Keratinocyte (primary cell): ENCODE measurements around the gene ADAMTSL1. TPM values are rescaled to one million over a fixed set of nuclear protein-coding genes. Genes with fewer than 3 reads are reported as not detected.

Source experiments
- DNase-seq: peaks from one replicate; pipeline ENCODE4 v3.0.0-alpha.2; 2011; ENCODE audit warnings: low read depth, missing footprints, low spot score
- FAIRE-seq: peaks from 2 replicates; lab custom pipeline; 2011; peaks lifted over from hg19 to GRCh38; lab: Jason Lieb, UNC
- H2AFZ ChIP-seq: 2 replicates; pipeline ENCODE4 v1.6.0; 2012; ENCODE audit warnings: low read length, control low read depth, inconsistent platforms; ENCODE audit not compliant: control insufficient read depth
- H3K27ac ChIP-seq: 2 replicates; pipeline ENCODE4 v1.5.1; 2011; ENCODE audit warnings: low read length; ENCODE audit not compliant: control insufficient read depth, insufficient read depth
- H3K27me3 ChIP-seq: 3 replicates; pipeline ENCODE4 v1.6.0; 2011; ENCODE audit warnings: low read length; ENCODE audit not compliant: control insufficient read depth, insufficient read depth; ENCODE audit errors: extremely low read depth
- H3K36me3 ChIP-seq, 2 experiments: 2 replicates in 1 of 2; 3 replicates in 1 of 2; pipeline ENCODE4 v1.5.1; 2011; ENCODE audit warnings: low read length in 2 of 2, mild to moderate bottlenecking in 1 of 2; ENCODE audit not compliant: control insufficient read depth in 2 of 2, insufficient read depth in 2 of 2; ENCODE audit errors: extremely low read depth in 1 of 2
- H3K4me1 ChIP-seq: 3 replicates; pipeline ENCODE4 v1.5.1; 2011; ENCODE audit warnings: low read length; ENCODE audit not compliant: control insufficient read depth, insufficient read depth; ENCODE audit errors: extremely low read depth
- H3K4me2 ChIP-seq: 3 replicates; pipeline ENCODE4 v1.6.0; 2011; ENCODE audit warnings: low read depth, low read length; ENCODE audit not compliant: control insufficient read depth, insufficient read depth; ENCODE audit errors: extremely low read depth
- H3K4me3 ChIP-seq, 3 experiments: fragments of 200-600 bp in 1 of 3; sonication (generic) in 1 of 3; 2 replicates in 2 of 3; 3 replicates in 1 of 3; pipeline ENCODE4 v1.5.1; 2011 to 2016; ENCODE audit warnings: low read length in 3 of 3, mild to moderate bottlenecking in 3 of 3, control low read depth in 2 of 3, inconsistent platforms in 1 of 3, low read depth in 1 of 3, mixed read lengths in 1 of 3, mixed run types in 1 of 3, moderate library complexity in 1 of 3; ENCODE audit not compliant: control insufficient read depth in 2 of 3, insufficient read depth in 2 of 3; ENCODE audit errors: extremely low read depth in 1 of 3
- H3K79me2 ChIP-seq: 2 replicates; pipeline ENCODE4 v1.6.0; 2012; ENCODE audit warnings: low read length; ENCODE audit not compliant: control insufficient read depth, insufficient read depth
- H3K9ac ChIP-seq: 3 replicates; pipeline ENCODE4 v1.6.0; 2011; ENCODE audit warnings: low read length; ENCODE audit not compliant: control insufficient read depth, insufficient read depth; ENCODE audit errors: extremely low read depth
- H3K9me1 ChIP-seq: 3 replicates; pipeline ENCODE4 v1.6.0; 2011; ENCODE audit warnings: low read length; ENCODE audit not compliant: control insufficient read depth, insufficient read depth; ENCODE audit errors: extremely low read depth
- H3K9me3 ChIP-seq: 2 replicates; pipeline ENCODE4 v1.5.1; 2012; ENCODE audit warnings: low read depth, low read length; ENCODE audit not compliant: control insufficient read depth
- H4K20me1 ChIP-seq: 3 replicates; pipeline ENCODE4 v1.6.0; 2011; ENCODE audit warnings: low read length; ENCODE audit not compliant: control insufficient read depth, insufficient read depth; ENCODE audit errors: extremely low read depth
- CTCF ChIP-seq, 3 experiments: IDR thresholded peaks in 1 of 3; conservative IDR thresholded peaks in 1 of 3; optimal IDR thresholded peaks in 1 of 3; 2 replicates in 2 of 3; 3 replicates in 1 of 3; pipeline versions ENCODE3 to v1.5.1; 2011; ENCODE audit warnings: low read length in 3 of 3, mild to moderate bottlenecking in 3 of 3, moderate library complexity in 2 of 3, control low read depth in 1 of 3, inconsistent platforms in 1 of 3; ENCODE audit not compliant: insufficient read depth in 2 of 3; ENCODE audit errors: extremely low read depth in 1 of 3
- EZH2 ChIP-seq: IDR thresholded peaks from one replicate; pipeline ENCODE4 v1.6.1; 2012; ENCODE audit warnings: inconsistent platforms, mild to moderate bottlenecking, low read length, moderate library complexity
- dilution Hi-C: fragments of 300-500 bp; cut with MboI; formaldehyde crosslinking; loops from one replicate; pipeline ENCODE4 v1.7.0; 2020; ENCODE audit warnings: low sequenced_read_pairs; ENCODE audit not compliant: extremely low pct_ligation_motif_present
- polyA plus RNA-seq, 5 experiments: library from polyadenylated mRNA; depleted of rRNA in 3 of 5; stranded (reverse) in 3 of 5; stranded (forward) in 1 of 5; unstranded in 1 of 5; fragments of >200 nt; gene quantifications; 1 replicate in 1 of 5; 2 replicates in 3 of 5; 3 replicates in 1 of 5; pipeline versions ENCODE4 v1.2.1 to v1.2.3, GENCODE V29; 2011 to 2012; ENCODE audit warnings: missing spikeins in 2 of 5, low read depth in 1 of 5, low replicate concordance in 1 of 5

The ADAMTSL1 gene
- polyA plus RNA-seq, 1 donor (not counting 4 experiments of a cell fraction or from before 2014, with no cell fraction given), result 1.1 TPM

DNA sequence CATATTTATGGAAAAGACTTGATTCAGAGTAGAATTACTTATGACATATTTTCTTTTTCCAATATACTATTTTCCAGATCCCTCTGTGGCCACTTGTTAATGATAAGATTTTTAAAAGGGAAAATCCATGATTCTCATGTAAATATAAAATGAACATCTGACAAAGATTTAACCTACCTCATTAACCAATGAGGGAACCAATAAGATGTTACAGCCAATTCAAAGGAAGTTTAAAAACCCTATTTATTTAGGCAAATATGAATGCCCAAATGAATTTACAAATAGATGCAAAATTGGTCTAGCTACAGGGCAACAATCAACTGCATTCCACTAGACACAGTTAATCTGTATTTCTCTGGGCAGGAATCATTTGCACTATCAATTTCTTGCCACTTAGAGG is 226.8 kb downstream of the ADAMTSL1 start:
- dilution Hi-C loops, result no loop called here
- Histone ChIP-seq H3K27ac (no peak overlapping the region), H3K9me1 (no peaks in the 10 kb centered on the region), H3K4me2 (no peak overlapping the region), H3K36me3 (no peaks in the 10 kb centered on the region), H3K79me2 (no peaks in the 10 kb centered on the region), H3K4me3 (no peak overlapping the region), H4K20me1 (no peaks in the 10 kb centered on the region), H2AFZ (no peak overlapping the region), H3K4me1 (no peaks in the 10 kb centered on the region), H3K9ac (no peak overlapping the region), H3K9me3 (no peaks in the 10 kb centered on the region), H3K27me3 (no peaks in the 10 kb centered on the region)
- no peak for TF ChIP-seq EZH2
- no peak for TF ChIP-seq CTCF (optimal IDR thresholded peaks at IDR 0.05 in 1 of 3, IDR thresholded peaks at IDR 0.05 in 1 of 3, conservative IDR thresholded peaks at IDR 0.05 in 1 of 3; ENCODE audit: extremely low read depth in 1 of 3, insufficient read depth in 2 of 3, low read length in 3 of 3)
- no peak for DNase-seq
- FAIRE-seq, result no peak

- no peaks in the 10 kb centered on the region for H3K36me3 ChIP-seq
- no peaks in the 10 kb centered on the region for H4K20me1 ChIP-seq
- H3K27me3 ChIP-seq, result no peaks in the 10 kb centered on the region
- no peak overlapping the region for H3K4me2 ChIP-seq
- FAIRE-seq (no peak), DNase-seq (no peak)
- H3K9me1 ChIP-seq, result no peaks in the 10 kb centered on the region
- TF ChIP-seq CTCF (optimal IDR thresholded peaks at IDR 0.05 in 1 of 3, IDR thresholded peaks at IDR 0.05 in 1 of 3, conservative IDR thresholded peaks at IDR 0.05 in 1 of 3; ENCODE audit: extremely low read depth in 1 of 3, insufficient read depth in 2 of 3, low read length in 3 of 3), result no peak
- no peak for TF ChIP-seq EZH2
- H3K4me3 ChIP-seq, result no peak overlapping the region
- dilution Hi-C loops, result no loop called here
- H3K27ac ChIP-seq, result no peak overlapping the region
- no peaks in the 10 kb centered on the region for H3K9me3 ChIP-seq
- H2AFZ ChIP-seq, result no peak overlapping the region
- no peaks in the 10 kb centered on the region for H3K79me2 ChIP-seq
- no peaks in the 10 kb centered on the region for H3K4me1 ChIP-seq
- H3K9ac ChIP-seq, result no peak overlapping the region
Observed at GRCh38 chr9:18703151-18703900, 229.4 kb downstream of the ADAMTSL1 start.
